Measurements from ENCODE around the gene CCDC91.

Gene CCDC91

GRCh38 chr12:28446031-28446430 is 255.8 kb downstream of the CCDC91 start:
- Histone ChIP-seq H3K4me3 (replicated peaks; ENCODE audit: low read depth, low read length) (no peak overlapping the region), H3K36me3 (ENCODE audit: control insufficient read depth, insufficient read depth, low read length) (no peaks in the 10 kb centered on the region), H3K27me3 (replicated peaks; ENCODE audit: control insufficient read depth, insufficient read depth, low read length) (no peaks in the 10 kb centered on the region)
- no peak for TF ChIP-seq CTCF (IDR thresholded peaks at IDR 0.05; ENCODE audit: insufficient read depth, low read length, poor library complexity, severe bottlenecking)
- DNase-seq (ENCODE audit: extremely low read depth, insufficient read length), result no peak

- no peak for TF ChIP-seq CTCF (IDR thresholded peaks at IDR 0.05; ENCODE audit: insufficient read depth, low read length, poor library complexity, severe bottlenecking)
- Histone ChIP-seq H3K36me3 (ENCODE audit: control insufficient read depth, insufficient read depth, low read length) (no peaks in the 10 kb centered on the region; the same call in 1 of the 2 replicates), H3K4me3 (replicated peaks; ENCODE audit: low read depth, low read length) (no peak overlapping the region), H3K27me3 (replicated peaks; ENCODE audit: control insufficient read depth, insufficient read depth, low read length) (no peaks in the 10 kb centered on the region)
- DNase-seq (ENCODE audit: extremely low read depth, insufficient read length), result no peak
Measured at GRCh38 chr12:28453686-28454085, 263.4 kb downstream of the CCDC91 start.

- H3K36me3 ChIP-seq (ENCODE audit: control insufficient read depth, insufficient read depth, low read length), result no peaks in the 10 kb centered on the region; the same call in 1 of the 2 replicates
- no peak for TF ChIP-seq CTCF (IDR thresholded peaks at IDR 0.05; ENCODE audit: insufficient read depth, low read length, poor library complexity, severe bottlenecking)
- H3K27me3 ChIP-seq (replicated peaks; ENCODE audit: control insufficient read depth, insufficient read depth, low read length), result no peaks in the 10 kb centered on the region
- no peak for DNase-seq (ENCODE audit: extremely low read depth, insufficient read length)
- no peak overlapping the region for H3K4me3 ChIP-seq (replicated peaks; ENCODE audit: low read depth, low read length)
Measured at GRCh38 chr12:28456934-28457710, 266.9 kb downstream of the CCDC91 start.

GRCh38 chr12:28457785-28458184 is 267.5 kb downstream of the CCDC91 start:
- no peak overlapping the region for H3K4me3 ChIP-seq (replicated peaks; ENCODE audit: low read depth, low read length)

GRCh38 chr12:28459481-28459880 is 269.2 kb downstream of the CCDC91 start:
- no peak overlapping the region for H3K4me3 ChIP-seq (replicated peaks; ENCODE audit: low read depth, low read length)
- H3K36me3 ChIP-seq (ENCODE audit: control insufficient read depth, insufficient read depth, low read length), result no peaks in the 10 kb centered on the region; the same call in 1 of the 2 replicates
- no peaks in the 10 kb centered on the region for H3K27me3 ChIP-seq (replicated peaks; ENCODE audit: control insufficient read depth, insufficient read depth, low read length)
- DNase-seq (ENCODE audit: extremely low read depth, insufficient read length), result no peak
- no peak for TF ChIP-seq CTCF (IDR thresholded peaks at IDR 0.05; ENCODE audit: insufficient read depth, low read length, poor library complexity, severe bottlenecking)

More at GRCh38 chr12:28457785-28458184, 267.5 kb downstream of the CCDC91 start:
- TF ChIP-seq CTCF (IDR thresholded peaks at IDR 0.05; ENCODE audit: insufficient read depth, low read length, poor library complexity, severe bottlenecking), result no peak
- DNase-seq (ENCODE audit: extremely low read depth, insufficient read length), result no peak
- H3K36me3 ChIP-seq (ENCODE audit: control insufficient read depth, insufficient read depth, low read length), result no peaks in the 10 kb centered on the region; the same call in 1 of the 2 replicates
- H3K27me3 ChIP-seq (replicated peaks; ENCODE audit: control insufficient read depth, insufficient read depth, low read length), result no peaks in the 10 kb centered on the region

Measured in GM06990 (cell line).